M059J (cell line): ENCODE measurements around the gene MRPL51. TPM values are rescaled to one million over a fixed set of nuclear protein-coding genes. Genes with fewer than 3 reads are reported as not detected.
"Not testable (repeated sequence)": the region's sequence is repeated elsewhere in the genome, so short reads cannot be mapped to it uniquely, and the experiment has no call there.

ENCODE experiments used
- DNase-seq: peaks from one replicate; pipeline ENCODE4 v3.0.0-alpha.2; 2012; ENCODE audit warnings: low read depth
- total RNA-seq: library from RNA; depleted of rRNA; stranded (reverse); fragments of >200 nt; shearing (Covaris generic); gene quantifications from 2 replicates; pipeline ENCODE4 v1.2.3, GENCODE V29; 2014

The MRPL51 gene
- total RNA-seq, 1 experiment from 2014 or later: 159 TPM

- peak; percentile 99 for DNase-seq
These were observed 39.2 kb upstream of the MRPL51 start for GRCh38 chr12:6532051-6532926.

DNA sequence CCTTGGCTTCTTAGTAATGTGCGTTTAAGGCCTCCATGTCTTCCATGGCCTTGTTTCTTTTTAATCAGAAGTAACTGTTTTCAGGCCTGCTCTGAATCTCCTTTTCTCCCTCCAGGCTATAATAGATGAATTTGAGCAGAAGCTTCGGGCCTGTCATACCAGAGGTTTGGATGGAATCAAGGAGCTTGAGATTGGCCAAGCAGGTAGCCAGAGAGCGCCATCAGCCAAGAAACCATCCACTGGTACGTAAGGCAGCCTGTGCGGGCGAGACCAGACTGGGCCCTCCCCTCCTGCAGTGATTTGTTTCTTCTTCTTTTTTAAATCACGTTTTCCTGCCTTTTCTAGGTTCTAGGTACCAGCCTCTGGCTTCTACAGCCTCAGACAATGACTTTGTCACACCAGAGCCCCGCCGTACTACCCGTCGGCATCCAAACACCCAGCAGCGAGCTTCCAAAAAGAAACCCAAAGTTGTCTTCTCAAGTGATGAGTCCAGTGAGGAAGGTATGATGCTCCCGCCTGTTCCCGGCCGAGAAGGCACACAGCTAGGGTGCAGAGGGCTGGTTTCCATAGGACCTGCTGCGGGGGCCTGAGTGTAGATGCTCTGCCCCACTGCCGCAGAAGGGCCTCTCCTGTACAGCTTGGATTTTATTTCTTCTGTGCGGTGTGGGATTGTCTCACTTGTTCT lies 37.7 kb upstream of the MRPL51 start:
- no peak for DNase-seq

DNA sequence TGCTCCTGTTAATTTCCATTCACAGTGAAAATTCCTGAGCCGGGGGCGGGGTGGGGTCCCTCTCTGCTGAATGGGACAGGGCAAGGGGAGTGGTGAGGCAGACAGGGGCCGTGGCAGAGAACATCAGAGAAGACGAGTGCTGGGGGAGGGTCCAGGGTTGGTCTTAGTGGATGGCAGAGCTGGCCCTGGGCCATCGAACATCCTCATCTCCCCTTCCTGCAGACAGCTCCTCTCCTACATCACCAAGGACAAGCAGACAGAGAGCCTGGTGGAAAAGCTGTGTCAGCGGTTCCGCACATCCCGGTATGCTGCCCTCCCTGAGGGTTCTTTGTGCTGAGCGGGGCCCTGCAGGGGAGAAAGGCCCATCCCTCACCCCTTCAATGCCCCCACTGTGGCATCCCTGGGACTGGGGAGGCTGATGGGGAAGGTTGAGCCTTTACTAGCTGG lies 36.3 kb upstream of the MRPL51 start:
- DNase-seq: no peak

DNA sequence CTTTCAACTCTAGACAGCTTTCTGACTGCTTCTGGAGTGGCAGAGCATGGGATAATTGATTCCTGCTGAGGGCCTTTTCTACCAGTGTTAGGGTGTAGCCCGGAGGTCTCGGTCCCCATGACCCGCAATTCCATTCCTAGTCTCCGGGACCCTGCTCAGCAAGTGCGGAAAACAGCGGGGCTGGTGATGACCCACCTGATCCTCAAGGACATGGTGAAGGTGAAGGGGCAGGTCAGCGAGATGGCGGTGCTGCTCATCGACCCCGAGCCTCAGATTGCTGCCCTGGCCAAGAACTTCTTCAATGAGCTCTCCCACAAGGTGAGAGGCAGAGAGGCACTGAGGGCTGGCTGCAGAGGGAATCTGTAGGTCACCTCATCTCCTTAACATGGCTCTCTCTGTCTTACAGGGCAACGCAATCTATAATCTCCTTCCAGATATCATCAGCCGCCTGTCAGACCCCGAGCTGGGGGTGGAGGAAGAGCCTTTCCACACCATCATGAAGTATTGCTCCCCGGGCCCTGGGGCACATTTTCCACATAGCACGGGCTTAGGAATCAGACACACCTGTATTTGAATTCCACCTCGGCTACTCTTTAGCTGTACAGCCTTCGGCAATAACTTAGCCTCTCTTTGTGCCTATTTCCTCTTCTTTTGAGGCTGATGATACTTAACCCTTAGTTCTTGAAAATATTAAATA lies 35.6 kb upstream of the MRPL51 start:
- no peak for DNase-seq

DNA sequence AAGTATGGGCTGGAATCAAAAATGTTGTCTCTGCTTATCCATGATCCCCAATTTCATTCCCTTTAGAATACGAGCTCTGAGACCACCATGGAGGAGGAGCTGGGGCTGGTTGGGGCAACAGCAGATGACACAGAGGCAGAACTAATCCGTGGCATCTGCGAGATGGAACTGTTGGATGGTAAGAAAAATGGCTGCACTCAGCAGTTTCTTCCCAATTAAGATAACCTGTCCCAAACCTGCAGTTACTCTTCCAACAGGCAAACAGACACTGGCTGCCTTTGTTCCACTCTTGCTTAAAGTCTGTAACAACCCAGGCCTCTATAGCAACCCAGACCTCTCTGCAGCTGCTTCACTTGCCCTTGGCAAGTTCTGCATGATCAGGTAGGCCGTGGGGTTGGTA lies 34.6 kb upstream of the MRPL51 start:
- DNase-seq: no peak

GRCh38 chr12:6526766-6527525 lies 33.9 kb upstream of the MRPL51 start:
- no peak for DNase-seq

GRCh38 chr12:6526201-6526600 lies 33.1 kb upstream of the MRPL51 start:
- no peak for DNase-seq

DNA sequence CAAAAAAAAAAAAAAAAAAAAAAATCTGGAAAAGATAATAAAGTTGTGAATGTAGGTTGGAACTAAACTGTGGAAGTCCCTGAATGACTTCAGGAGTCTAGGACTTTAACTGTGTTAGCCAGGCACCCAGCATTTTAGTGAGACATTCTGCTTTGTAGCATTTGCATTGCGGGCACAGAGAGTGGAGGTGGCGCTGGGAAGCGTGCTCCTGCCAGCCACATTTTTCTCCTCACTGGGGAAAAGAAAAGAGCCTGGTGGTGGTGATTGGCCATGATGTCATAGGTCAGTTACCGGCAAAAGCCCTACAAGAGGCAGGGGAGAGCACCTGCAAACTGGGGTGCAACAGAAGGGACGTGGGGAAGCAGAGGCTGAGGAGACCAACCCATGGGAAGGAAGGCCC lies 31.6 kb upstream of the MRPL51 start:
- DNase-seq: no peak

DNA sequence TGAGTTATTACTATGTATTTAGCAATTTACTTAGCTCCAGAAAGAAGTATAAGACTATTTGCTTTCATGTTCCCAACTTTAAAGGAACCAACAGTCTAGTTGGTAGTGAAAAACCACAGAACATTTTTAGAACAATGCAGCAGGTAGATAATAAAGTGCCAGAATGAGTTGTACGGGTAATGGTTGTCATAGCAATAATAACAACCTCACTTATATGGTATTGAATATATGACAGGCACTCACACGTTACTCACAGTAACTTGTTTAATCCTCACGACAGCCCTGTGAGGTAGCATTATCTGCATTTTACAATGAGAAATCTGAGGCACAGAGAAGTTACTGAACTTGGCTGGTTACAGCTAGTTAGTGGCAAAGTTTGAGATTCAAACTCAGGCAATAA lies 30.6 kb upstream of the MRPL51 start:
- no peak for DNase-seq

- DNase-seq: no peak
These were observed 29.1 kb upstream of the MRPL51 start for GRCh38 chr12:6522193-6522592.

- no peak for DNase-seq
These were observed 27.1 kb upstream of the MRPL51 start for GRCh38 chr12:6520186-6520585.

GRCh38 chr12:6508087-6508486 lies 15.0 kb upstream of the MRPL51 start:
- no peak for DNase-seq

GRCh38 chr12:6507102-6507998 lies 14.3 kb upstream of the MRPL51 start:
- no peak for DNase-seq

DNA sequence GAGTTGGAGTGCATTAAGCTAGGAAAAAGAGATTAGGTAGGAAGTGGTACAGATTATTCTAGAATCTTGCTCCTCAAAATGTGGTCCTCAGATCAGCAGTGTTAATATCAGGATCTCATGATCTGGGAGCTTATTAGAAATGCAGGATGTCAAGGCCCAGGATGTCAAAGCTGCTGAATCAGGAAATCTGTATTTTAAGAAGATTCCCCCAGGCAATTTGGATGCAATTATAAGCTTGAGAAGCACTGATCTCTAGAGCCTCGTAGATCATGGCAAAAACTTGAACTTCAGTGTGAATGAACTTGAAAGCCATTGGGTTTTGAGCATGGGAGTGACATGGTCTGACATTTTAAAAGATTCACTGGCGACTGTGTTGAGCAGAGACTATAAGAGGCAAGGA lies 7.4 kb upstream of the MRPL51 start:
- no peak for DNase-seq

- not testable (repeated sequence) for DNase-seq
These were observed 4.2 kb upstream of the MRPL51 start for GRCh38 chr12:6497291-6497690.

DNA sequence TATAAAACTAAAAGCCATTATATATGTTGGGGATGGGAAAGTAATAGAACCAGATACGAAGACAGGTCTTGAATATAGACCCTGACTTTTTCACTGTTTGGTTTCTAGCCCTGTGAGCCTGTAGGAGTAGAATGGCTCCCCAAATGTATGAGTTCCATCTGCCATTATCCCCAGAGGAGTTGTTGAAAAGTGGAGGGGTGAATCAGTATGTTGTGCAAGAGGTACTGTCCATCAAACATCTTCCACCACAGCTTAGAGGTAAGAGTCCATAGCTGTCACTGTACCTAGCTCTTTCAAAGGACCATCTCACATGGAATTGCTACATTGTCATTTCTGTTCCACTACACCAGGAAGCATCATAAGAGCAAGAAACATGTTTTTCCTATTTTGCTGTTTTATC lies 1.9 kb upstream of the MRPL51 start:
- DNase-seq: peak; percentile 10

GRCh38 chr12:6494258-6494743 lies 1.2 kb upstream of the MRPL51 start:
- DNase-seq: no peak

- peak; percentile 96 for DNase-seq
These were observed 615 bp upstream of the MRPL51 start, which contains the start of gene NCAPD2 for GRCh38 chr12:6493497-6494257. Gene NCAPD2 (plus strand): TSS chr12:6494102. CDS start chr12:6495099, 997 bp downstream.

GRCh38 chr12:6490673-6491072 lies 2.4 kb downstream of the MRPL51 start:
- not testable (repeated sequence) for DNase-seq

GRCh38 chr12:6489449-6489848 lies 3.6 kb downstream of the MRPL51 start:
- no peak for DNase-seq
